CD4-positive, alpha-beta T cell treated with Interleukin-15 for 1 hour (primary cell): ENCODE measurements around the gene MRPL46.
A peak's percentile ranks its signal among the peaks of the same experiment; 100 is the strongest.
"Not testable (repeated sequence)": the region's sequence is repeated elsewhere in the genome, so short reads cannot be mapped to it uniquely, and the experiment has no call there.

ENCODE experiments used
- DNase-seq: peaks from one replicate; pipeline ENCODE4 v3.0.0-alpha.2; 2020

MRPL46 gene

DNA sequence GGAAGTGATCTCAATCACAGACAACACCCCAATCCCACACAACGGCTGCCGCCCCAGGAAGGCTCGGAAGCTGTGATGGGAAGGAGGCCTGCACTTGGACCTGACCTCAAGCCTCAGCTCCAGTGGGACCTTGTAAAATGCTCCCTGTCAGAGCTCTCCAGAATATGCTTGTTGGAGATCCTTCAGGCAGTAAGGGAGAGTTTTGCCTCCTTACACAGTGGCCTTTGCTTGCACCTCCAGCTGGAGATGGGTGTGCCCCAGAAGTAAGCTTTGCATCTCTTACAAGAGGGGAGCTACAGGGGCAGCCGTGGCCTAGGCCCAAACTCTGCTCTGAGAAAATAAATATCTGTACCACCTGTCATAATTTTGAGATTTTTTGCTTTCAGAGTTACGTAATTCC is 10.7 kb upstream of the MRPL46 start:
- no peak for DNase-seq

GRCh38 chr15:88477126-88477525 is 9.9 kb upstream of the MRPL46 start:
- DNase-seq: no peak

DNA sequence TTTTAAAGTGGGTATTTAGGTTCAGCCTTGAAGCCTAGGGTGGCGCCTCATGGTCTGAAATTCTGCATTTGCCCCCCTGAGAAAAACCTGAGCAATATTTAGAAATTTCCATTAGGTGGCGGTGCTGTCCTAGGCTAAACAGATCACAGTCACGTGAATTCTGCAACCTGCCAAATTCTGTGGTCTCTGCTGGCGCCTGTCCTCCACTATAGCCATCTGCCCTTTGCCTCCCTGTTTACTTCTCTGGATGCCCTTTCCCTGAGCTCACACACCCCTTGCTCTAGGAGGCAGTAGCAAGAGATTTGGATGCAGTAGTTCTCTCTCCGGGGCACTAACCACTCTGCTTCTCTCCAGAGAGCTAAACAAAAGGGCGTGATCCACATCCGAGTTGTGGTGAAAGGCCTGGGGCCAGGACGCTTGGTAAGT is 9.5 kb upstream of the MRPL46 start:
- DNase-seq: no peak

GRCh38 chr15:88473661-88474293 is 6.6 kb upstream of the MRPL46 start:
- DNase-seq: not testable (repeated sequence)

GRCh38 chr15:88472225-88472624 is 5.0 kb upstream of the MRPL46 start:
- no peak for DNase-seq

DNA sequence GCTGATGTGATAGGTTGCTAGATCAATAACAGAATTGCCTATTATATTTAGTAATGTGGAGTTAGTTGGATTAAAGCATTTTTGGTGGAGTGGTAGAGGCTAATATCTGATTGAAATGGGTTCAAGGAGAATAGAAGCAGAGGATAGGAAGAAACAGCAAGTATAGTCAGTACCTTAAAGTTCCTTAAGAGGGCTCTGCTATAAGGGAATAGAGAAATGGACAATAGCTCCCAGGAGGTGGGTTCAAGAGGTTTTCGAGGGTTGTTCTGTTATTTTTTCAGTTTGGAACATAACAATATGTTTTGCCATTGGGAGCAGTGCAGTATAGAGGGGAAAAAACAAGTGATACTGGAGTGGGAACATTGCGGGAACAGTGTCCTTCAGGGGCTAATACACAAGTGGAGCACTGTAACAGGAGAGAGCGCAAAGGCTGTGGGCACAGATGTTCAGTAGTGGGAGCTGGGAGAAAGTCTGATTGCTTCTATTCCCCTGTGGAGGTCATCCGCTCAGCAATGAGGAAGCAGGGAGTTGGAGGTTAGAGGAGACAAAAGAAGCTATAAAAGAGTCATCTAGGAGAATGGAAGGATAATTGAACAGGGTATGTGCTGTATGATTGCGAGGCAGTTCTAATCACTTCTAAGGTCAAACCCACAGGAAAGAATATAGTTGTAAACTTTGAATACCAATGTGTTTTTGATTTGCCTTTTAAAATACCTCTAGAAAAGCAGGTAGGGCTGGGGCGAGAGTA is 3.6 kb upstream of the MRPL46 start:
- DNase-seq: no peak

- no peak for DNase-seq
These were observed 2.1 kb upstream of the MRPL46 start for GRCh38 chr15:88469321-88469720.

- DNase-seq: not testable (repeated sequence)
These were observed 1.5 kb upstream of the MRPL46 start for GRCh38 chr15:88468721-88469120.

GRCh38 chr15:88467935-88468528 is 844 bp upstream of the MRPL46 start:
- no peak for DNase-seq

GRCh38 chr15:88465633-88466224 is 1.5 kb downstream of the MRPL46 start:
- DNase-seq: no peak

DNA sequence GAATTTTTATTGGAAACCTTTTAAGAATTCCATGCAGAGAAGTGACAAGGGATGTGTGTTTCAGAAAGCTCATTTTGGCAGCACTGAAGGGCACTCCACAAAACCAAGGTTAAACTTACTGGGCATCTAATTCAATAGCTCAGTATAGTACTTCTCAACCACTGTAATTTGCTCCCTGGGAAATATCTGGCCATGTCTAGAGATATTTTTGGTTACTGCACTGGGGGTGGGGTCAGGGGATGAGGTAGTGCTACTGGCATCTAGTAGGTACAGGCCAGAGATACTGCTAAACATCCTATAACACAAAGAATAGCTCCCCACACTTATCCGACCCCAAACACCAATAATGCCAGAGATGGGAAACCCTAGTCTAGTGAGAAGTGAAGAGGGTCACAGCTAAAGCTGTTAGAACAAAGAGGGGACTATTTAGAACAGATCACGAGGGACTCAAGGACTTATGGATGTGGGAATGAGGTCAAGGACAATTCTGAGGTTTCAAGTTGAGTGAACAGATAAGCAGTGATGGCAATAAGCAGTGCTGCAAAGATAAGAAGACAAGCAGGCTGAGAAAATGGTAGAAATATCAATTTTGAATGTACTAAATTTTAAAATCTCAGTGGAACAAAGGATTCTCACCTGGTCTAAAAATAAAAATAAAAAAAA is 3.2 kb downstream of the MRPL46 start:
- no peak for DNase-seq

DNA sequence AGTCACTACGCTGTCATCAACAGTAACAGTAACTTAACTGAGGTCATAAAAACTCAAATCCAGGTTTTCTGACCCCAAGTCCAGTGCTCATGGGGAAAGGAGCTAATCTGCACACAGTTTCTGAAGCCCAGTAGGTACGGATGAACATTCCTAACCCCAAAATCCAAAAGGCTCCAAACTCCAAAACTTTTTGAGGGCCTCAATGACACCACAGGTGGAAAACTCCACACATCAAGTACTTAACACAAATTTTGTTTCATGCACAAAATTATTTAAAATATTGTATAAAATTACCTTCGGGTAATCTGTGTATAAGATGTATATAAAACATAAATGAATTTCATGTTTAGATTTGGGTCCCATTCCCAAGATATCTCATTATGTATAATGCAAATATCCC is 10.5 kb downstream of the MRPL46 start:
- no peak for DNase-seq

- peak; percentile 29 for DNase-seq
These were observed 12.0 kb downstream of the MRPL46 start for GRCh38 chr15:88454867-88455810.

DNA sequence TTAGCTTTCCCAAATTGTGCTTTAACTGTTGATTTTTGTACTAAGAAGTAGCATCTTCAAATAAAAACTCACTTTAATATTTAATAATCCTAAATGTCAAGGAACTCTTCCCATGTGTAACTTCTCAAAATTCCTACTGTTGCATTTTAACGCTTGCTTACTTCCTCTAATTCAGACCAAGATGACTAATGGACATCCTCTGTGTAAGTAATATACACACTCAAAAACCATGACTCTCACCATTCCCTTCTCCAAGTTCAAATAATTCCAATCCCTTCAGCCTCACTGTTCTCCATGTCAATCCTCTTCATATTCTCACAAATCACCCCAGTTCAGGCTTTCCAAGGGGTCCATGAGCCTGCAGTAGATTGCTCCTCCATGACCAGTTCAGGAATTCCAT is 13.0 kb downstream of the MRPL46 start:
- DNase-seq: no peak

GRCh38 chr15:88453651-88454050 is 13.5 kb downstream of the MRPL46 start:
- no peak for DNase-seq

DNA sequence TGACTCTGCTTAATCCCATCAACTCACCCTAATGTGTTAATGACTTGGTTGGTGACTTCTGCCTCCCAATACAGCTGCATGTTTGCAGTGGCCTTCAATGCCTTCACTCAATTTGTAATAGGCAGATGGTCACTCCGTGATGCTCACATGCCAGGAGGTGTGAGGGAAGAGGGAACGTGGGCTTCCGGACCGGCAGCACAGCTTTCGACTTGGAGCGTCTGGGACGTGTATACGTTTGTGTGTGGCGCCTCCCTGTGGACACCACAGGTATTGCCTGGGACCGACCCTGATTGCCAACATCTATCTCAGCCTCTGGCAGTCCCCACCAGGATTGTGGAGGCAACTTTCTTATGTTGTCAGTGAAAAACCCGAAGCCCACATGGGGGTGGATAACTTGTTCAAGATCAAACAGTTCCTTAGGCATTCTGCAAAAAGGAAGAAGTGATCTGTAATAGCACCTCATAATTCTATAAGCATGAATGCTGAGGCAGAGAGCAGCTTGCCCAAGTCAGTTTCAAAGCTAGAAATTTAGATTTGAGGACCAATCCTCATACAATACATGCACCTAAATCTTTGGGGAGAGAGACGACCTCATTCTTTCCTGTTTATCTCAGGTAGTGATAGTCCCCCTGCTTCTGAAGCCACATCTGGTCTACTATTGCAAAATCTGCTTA is 16.9 kb downstream of the MRPL46 start:
- DNase-seq: peak; percentile 29

DNA sequence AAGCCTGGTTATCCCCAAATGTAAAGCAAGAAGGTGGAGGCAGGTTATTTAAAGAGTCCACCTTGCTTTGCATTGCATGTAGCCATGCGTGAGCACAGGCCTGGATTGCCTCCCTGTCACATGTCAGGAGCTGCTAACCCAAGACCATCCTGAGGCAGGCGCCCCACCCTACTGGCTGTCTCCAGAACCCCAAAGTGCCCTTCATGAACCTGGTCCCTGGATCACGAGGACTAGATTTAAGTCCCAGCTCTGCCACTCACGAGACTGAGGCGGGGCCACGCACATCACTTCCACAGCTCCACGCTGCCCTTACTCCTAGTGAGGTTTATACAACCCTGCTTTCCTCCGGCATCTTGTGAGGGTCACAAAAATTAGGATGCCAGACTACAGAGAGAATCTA is 17.6 kb downstream of the MRPL46 start:
- DNase-seq: no peak

DNA sequence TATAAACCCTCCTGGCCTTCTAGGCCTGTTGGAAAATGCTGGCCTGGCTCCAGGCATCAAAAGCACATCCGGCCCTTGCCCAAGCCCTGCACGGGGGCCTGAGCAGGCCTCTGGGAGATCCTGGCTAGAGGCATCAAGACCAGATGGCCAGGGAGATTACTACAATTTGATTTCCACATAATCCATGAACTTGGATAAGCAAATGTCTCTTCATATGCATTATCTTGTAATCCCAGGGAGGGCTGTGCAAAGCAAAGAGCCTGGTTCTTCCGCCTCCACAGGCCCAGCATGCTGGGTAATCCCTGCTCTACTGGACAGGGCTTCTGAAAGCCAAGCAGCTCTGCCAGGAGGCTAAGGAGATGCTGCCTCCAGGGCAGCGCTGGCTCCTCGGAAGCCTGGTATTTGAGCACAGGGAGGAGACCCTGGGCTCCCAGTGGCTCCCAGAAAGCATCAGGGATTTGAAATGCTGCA is 18.2 kb downstream of the MRPL46 start:
- DNase-seq: no peak

DNA sequence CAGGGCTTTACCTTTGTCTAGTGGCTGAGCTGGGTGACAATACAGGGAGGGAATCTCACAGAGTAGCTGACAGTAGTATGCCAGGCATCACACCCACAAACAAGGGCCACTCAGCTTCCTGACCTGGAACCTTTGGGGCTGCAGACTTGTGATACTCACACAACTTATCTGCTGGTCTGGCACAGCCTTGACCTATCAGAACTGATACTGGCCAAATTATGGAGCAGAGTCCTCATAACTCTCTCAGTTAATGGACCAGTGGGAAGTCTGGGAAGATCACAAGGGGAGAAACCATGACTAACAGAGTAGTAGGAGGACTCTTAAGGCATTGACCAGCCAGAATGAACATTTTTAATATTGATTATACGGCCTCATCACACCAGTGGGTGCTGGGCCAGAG is 19.4 kb downstream of the MRPL46 start:
- DNase-seq: no peak

GRCh38 chr15:88447206-88447605 is 20.0 kb downstream of the MRPL46 start:
- DNase-seq: no peak

GRCh38 chr15:88441076-88441730 is 26.0 kb downstream of the MRPL46 start:
- DNase-seq: no peak
